Esophagus muscularis mucosa (tissue), 4 donors: ENCODE data around the gene MAPK12. TPM values are rescaled to one million over a fixed set of nuclear protein-coding genes. Genes with fewer than 3 reads are reported as not detected.
A peak's percentile ranks its signal among the peaks of the same experiment; 100 is the strongest.

Source experiments
- DNase-seq: peaks from one replicate; pipeline ENCODE4 v3.0.0-alpha.2; 2017; ENCODE audit errors: extremely low spot score
- H3K27ac ChIP-seq, 4 donors: fragments of 200-600 bp; sonication (generic); replicated peaks in 1 of 4; 1 replicate in 3 of 4; 2 replicates in 1 of 4; pipeline ENCODE4 v1.5.1; 2016 to 2019; ENCODE audit warnings: mild to moderate bottlenecking in 1 of 4
- H3K27me3 ChIP-seq, 4 donors: fragments of 200-600 bp; sonication (generic); one replicate each; pipeline versions ENCODE4 v1.5.1 to v1.6.0; 2016 to 2019
- H3K36me3 ChIP-seq, 4 donors: fragments of 200-600 bp; sonication (generic); one replicate each; pipeline ENCODE4 v1.5.1; 2016 to 2019
- H3K4me1 ChIP-seq, 4 donors: fragments of 200-600 bp; sonication (generic); one replicate each; pipeline ENCODE4 v1.5.1; 2016 to 2019
- H3K4me3 ChIP-seq, 4 donors: fragments of 200-600 bp; sonication (generic); 1 replicate in 2 of 4; 2 replicates in 2 of 4; pipeline ENCODE4 v1.5.1; 2016 to 2019; ENCODE audit warnings: mild to moderate bottlenecking in 4 of 4, moderate library complexity in 1 of 4
- H3K9me3 ChIP-seq, 4 donors: fragments of 200-600 bp; sonication (generic); 1 replicate in 3 of 4; 2 replicates in 1 of 4; pipeline ENCODE4 v1.5.1; 2016 to 2019
- CTCF ChIP-seq, 3 experiments: fragments of 200-600 bp in 2 of 3; fragments of 450-650 bp in 1 of 3; sonication (generic) in 2 of 3; IDR thresholded peaks; one replicate each; pipeline ENCODE4 v1.5.1; 2017 to 2019; ENCODE audit warnings: antibody characterized with exemption in 3 of 3, mild to moderate bottlenecking in 2 of 3, moderate library complexity in 1 of 3
- EP300 ChIP-seq: sonication (generic); formaldehyde crosslinking; IDR thresholded peaks from one replicate; pipeline ENCODE4 v1.6.1; 2017; ENCODE audit warnings: antibody characterized with exemption
- POLR2A ChIP-seq: fragments of 450-650 bp; IDR thresholded peaks from one replicate; pipeline ENCODE4 v1.6.1; 2017; ENCODE audit warnings: antibody characterized with exemption, moderate library complexity, mild to moderate bottlenecking, low read depth
- POLR2AphosphoS5 ChIP-seq, 2 donors: sonication (generic); formaldehyde crosslinking; IDR thresholded peaks; one replicate each; pipeline ENCODE4 v1.6.1; 2017; ENCODE audit warnings: antibody characterized with exemption in 2 of 2
- whole genome bisulfite sequencing: methylation state at CpG from one replicate; pipeline ENCODE4 v1.1.5; 2018; 5-methylcytosine and 5-hydroxymethylcytosine counted together
- intact Hi-C: fragments of 100-400 bp; cut with DNase I; formaldehyde crosslinking; loops from one replicate; pipeline ENCODE4 v1.15.1; 2023
- total RNA-seq, 4 donors: library from RNA; depleted of rRNA; stranded (reverse); fragments of >200 nt; gene quantifications; one replicate each; pipeline versions ENCODE4 v1.1.0 to v1.2.1, GENCODE V29; 2016

The MAPK12 gene
- total RNA-seq, 4 donors from 2014 or later: 5.8 to 22.9 (median 16.1) TPM

GRCh38 chr22:50269573-50269969 lies 8.1 kb upstream of the MAPK12 start:
- Histone ChIP-seq H3K4me1 (peaks cover 61 to 70% (median 66%) of the 10 kb centered on the region in 4 donors), H3K9me3 (no peaks in the 10 kb centered on the region), H3K4me3 (peak overlapping the region; percentile 58 to 69 (median 60)), H3K27me3 (peaks cover 0 to 10% (median 0%) of the 10 kb centered on the region in 4 donors), H3K36me3 (no peaks in the 10 kb centered on the region), H3K27ac (peak overlapping the region; percentile 65 to 85 (median 72))
- intact Hi-C loops: no loop called here
- 0% methylated on average over 2 of the region's 18 CpGs for WGBS
- no peak for DNase-seq
- no peak for TF ChIP-seq EP300
- TF ChIP-seq POLR2AphosphoS5 (IDR thresholded peaks at IDR 0.05): no peak
- TF ChIP-seq POLR2A: no peak
- no peak for TF ChIP-seq CTCF (IDR thresholded peaks at IDR 0.05)

- Histone ChIP-seq H3K4me1 (peaks cover 54 to 64% (median 62%) of the 10 kb centered on the region in 4 donors), H3K27ac (peak overlapping the region; percentile 51 to 85 (median 64)), H3K27me3 (peaks cover 0 to 10% (median 0%) of the 10 kb centered on the region in 4 donors), H3K9me3 (no peaks in the 10 kb centered on the region), H3K36me3 (no peaks in the 10 kb centered on the region), H3K4me3 (no peak overlapping the region)
- no peak for TF ChIP-seq CTCF (IDR thresholded peaks at IDR 0.05)
- no peak for TF ChIP-seq POLR2A
- TF ChIP-seq POLR2AphosphoS5 (IDR thresholded peaks at IDR 0.05): no peak
- TF ChIP-seq EP300: no peak
- whole genome bisulfite sequencing: 59% methylated on average over 9 of the region's 9 CpGs
- no peak for DNase-seq
- intact Hi-C loops: no loop called here
Measured at GRCh38 chr22:50268655-50269113, 7.2 kb upstream of the MAPK12 start.

GRCh38 chr22:50267591-50268390 lies 6.3 kb upstream of the MAPK12 start:
- intact Hi-C loops: no loop called here
- DNase-seq: no peak
- TF ChIP-seq CTCF (IDR thresholded peaks at IDR 0.05) (peak in 2 of 3 experiments; percentile 24 to 39), POLR2AphosphoS5 (IDR thresholded peaks at IDR 0.05) (no peak)
- H3K27me3 ChIP-seq: peaks cover 0 to 16% (median 0%) of the 10 kb centered on the region in 4 donors
- H3K4me3 ChIP-seq: peak overlapping the region; percentile 44 to 57 (median 50)
- H3K4me1 ChIP-seq: peaks cover 54 to 69% (median 65%) of the 10 kb centered on the region in 4 donors
- WGBS: 25% methylated on average over 19 of the region's 75 CpGs
- peak overlapping the region; percentile 51 to 85 (median 64) for H3K27ac ChIP-seq
- no peaks in the 10 kb centered on the region for H3K36me3 ChIP-seq
- H3K9me3 ChIP-seq: no peaks in the 10 kb centered on the region

GRCh38 chr22:50266994-50267393 lies 5.5 kb upstream of the MAPK12 start:
- no peaks in the 10 kb centered on the region for H3K9me3 ChIP-seq
- intact Hi-C loops: no loop called here
- no peak for TF ChIP-seq CTCF (IDR thresholded peaks at IDR 0.05)
- 85% methylated on average over 20 of the region's 37 CpGs for WGBS
- peaks cover 0 to 20% (median 0%) of the 10 kb centered on the region in 4 donors for H3K27me3 ChIP-seq
- peaks cover 55 to 69% (median 63%) of the 10 kb centered on the region in 4 donors for H3K4me1 ChIP-seq
- peak overlapping the region in 2 of 4 donors; percentile 65 to 85 for H3K27ac ChIP-seq
- H3K4me3 ChIP-seq: peak overlapping the region; percentile 44 to 57 (median 50)
- DNase-seq: no peak
- no peaks in the 10 kb centered on the region for H3K36me3 ChIP-seq
